K562 (cell line): ENCODE results near the gene CHTF8. TPM values are rescaled to one million over a fixed set of nuclear protein-coding genes. Genes with fewer than 3 reads are reported as not detected.

Experiments
- ATAC-seq: fragments of 200-7000 bp; cut with Tn5 transposase; 3 replicates; pipeline ENCODE4 v1.9.1; 2020; ENCODE audit warnings: moderate library complexity
- BruUV-seq: library from RNA; stranded (reverse); fragments of 400-500 nt; replicated peaks from 2 replicates; lab custom pipeline; 2021; lab: Mats Ljungman, UMichigan
- CTCF ChIA-PET: fragments of 300-600 bp; formaldehyde crosslinking; extraction: SDS; loops from one replicate; lab custom pipeline; 2021; ENCODE audit warnings: low intra/inter-chr PET ratio; lab: Yijun Ruan, JAX
- POLR2A ChIA-PET: fragments of 300-600, 350-650 bp; sonication (Branson Sonifier 250); formaldehyde crosslinking; extraction: SDS; loops from one replicate; lab custom pipeline; 2021; ENCODE audit warnings: antibody characterized with exemption, inconsistent platforms; lab: Yijun Ruan, JAX
- DNase-seq, 4 experiments: peaks; one replicate each; pipeline versions ENCODE4 v3.0.0 to v3.0.0-alpha.2; 2011 to 2018; ENCODE audit warnings: low spot score in 3 of 4, mixed read lengths in 3 of 4; ENCODE audit errors: extremely low read depth in 1 of 4
- FAIRE-seq: peaks from 2 replicates; lab custom pipeline; 2011; peaks lifted over from hg19 to GRCh38; lab: Jason Lieb, UNC
- H2AFZ ChIP-seq: 2 replicates; pipeline ENCODE4 v1.6.0; 2011; ENCODE audit warnings: low read depth, low read length, control low read depth, inconsistent platforms
- H3K27ac ChIP-seq: fragments of 200-600 bp; 3 replicates; pipeline ENCODE4 v1.8.0; 2011; ENCODE audit warnings: low read depth, mild to moderate bottlenecking, control low read depth, inconsistent platforms, low read length, moderate library complexity, mixed read lengths; ENCODE audit errors: extremely low read depth
- H3K27me3 ChIP-seq, 2 experiments: fragments of 300-600 bp in 1 of 2; 2 replicates in 1 of 2; 3 replicates in 1 of 2; pipeline versions ENCODE4 v1.6.0 to v1.8.0; 2011; ENCODE audit warnings: inconsistent platforms in 2 of 2, low read length in 2 of 2, mild to moderate bottlenecking in 1 of 2, mixed read lengths in 1 of 2, moderate library complexity in 1 of 2; ENCODE audit not compliant: control insufficient read depth in 2 of 2, insufficient read depth in 2 of 2
- H3K36me3 ChIP-seq: fragments of 300-600 bp; 3 replicates; pipeline ENCODE4 v1.8.0; 2011; ENCODE audit warnings: mild to moderate bottlenecking, low read length, inconsistent platforms; ENCODE audit not compliant: control insufficient read depth, insufficient read depth
- H3K4me1 ChIP-seq, 2 experiments: fragments of 200-600 bp in 1 of 2; replicated peaks in 1 of 2; 2 replicates in 1 of 2; 3 replicates in 1 of 2; pipeline versions ENCODE4 v1.5.1 to v1.8.0; 2011; ENCODE audit warnings: inconsistent platforms in 2 of 2, low read length in 2 of 2, mild to moderate bottlenecking in 1 of 2, mixed read lengths in 1 of 2, moderate library complexity in 1 of 2; ENCODE audit not compliant: control insufficient read depth in 2 of 2, insufficient read depth in 2 of 2
- H3K4me2 ChIP-seq: 2 replicates; pipeline ENCODE4 v1.6.1; 2011; ENCODE audit warnings: low read length, control low read depth, inconsistent platforms, mixed read lengths; ENCODE audit not compliant: insufficient read depth
- H3K4me3 ChIP-seq: fragments of 200-600 bp; sonication (generic), shearing (Covaris generic); 2 replicates; pipeline ENCODE4 v1.5.1; 2016; ENCODE audit warnings: control low read depth, inconsistent platforms
- H3K79me2 ChIP-seq: fragments of 200-600 bp; 3 replicates; pipeline ENCODE4 v1.8.0; 2011; ENCODE audit warnings: low read length, inconsistent platforms; ENCODE audit not compliant: control insufficient read depth, insufficient read depth
- H3K9ac ChIP-seq, 2 experiments: 2 replicates each; pipeline versions ENCODE4 v1.6.0 to v1.6.1; 2011; ENCODE audit warnings: low read depth in 2 of 2, low read length in 2 of 2, control low read depth in 1 of 2, inconsistent platforms in 1 of 2, mild to moderate bottlenecking in 1 of 2, mixed read lengths in 1 of 2; ENCODE audit not compliant: insufficient read depth in 1 of 2
- H3K9me1 ChIP-seq: one replicate; pipeline ENCODE4 v1.6.0; 2011; ENCODE audit warnings: inconsistent platforms, mild to moderate bottlenecking, low read length, moderate library complexity; ENCODE audit not compliant: control insufficient read depth, insufficient read depth
- H3K9me3 ChIP-seq: replicated peaks from 2 replicates; pipeline ENCODE4 v1.5.1; 2011; ENCODE audit warnings: low read depth, low read length, inconsistent platforms; ENCODE audit not compliant: control insufficient read depth, insufficient read depth
- H4K20me1 ChIP-seq: replicated peaks from 2 replicates; pipeline ENCODE4 v1.6.1; 2011; ENCODE audit warnings: low read length, inconsistent platforms, mixed read lengths; ENCODE audit not compliant: control insufficient read depth, insufficient read depth
- ARHGAP35 ChIP-seq: fragments of 450-650 bp; IDR thresholded peaks from 2 replicates; pipeline ENCODE4 v1.6.1; 2018; ENCODE audit not compliant: partially characterized antibody
- CBX2 ChIP-seq: fragments of 200-600 bp; sonication (generic); IDR thresholded peaks from one replicate; pipeline ENCODE4 v1.6.1; 2012; ENCODE audit warnings: mild to moderate bottlenecking, low read length, inconsistent platforms; ENCODE audit not compliant: insufficient read depth, poor library complexity, severe bottlenecking
- GATAD2B ChIP-seq: fragments of 450-650 bp; IDR thresholded peaks from 2 replicates; pipeline ENCODE4 v1.6.1; 2017; ENCODE audit warnings: mild to moderate bottlenecking, borderline replicate concordance
- KLF13 ChIP-seq: fragments of 450-650 bp; IDR thresholded peaks from 2 replicates; pipeline ENCODE4 v1.6.1; 2016; ENCODE audit warnings: missing genetic modification characterization, low read depth, mild to moderate bottlenecking, missing compliant biosample characterization, moderate library complexity, borderline replicate concordance
- MCM3 ChIP-seq: fragments of 450-650 bp; IDR thresholded peaks from 2 replicates; pipeline ENCODE4 v1.6.1; 2016
- NCOA4 ChIP-seq: fragments of 450-650 bp; IDR thresholded peaks from 2 replicates; pipeline ENCODE4 v1.6.1; 2018; ENCODE audit warnings: mild to moderate bottlenecking; ENCODE audit not compliant: partially characterized antibody
- NFE2 ChIP-seq: IDR thresholded peaks from 2 replicates; pipeline ENCODE4 v1.6.1; 2014; ENCODE audit warnings: antibody characterized with exemption, low read depth
- NKRF ChIP-seq: fragments of 450-650 bp; IDR thresholded peaks from 2 replicates; pipeline ENCODE4 v1.6.1; 2016; ENCODE audit warnings: borderline replicate concordance
- PRMT5 ChIP-seq: sonication (generic); formaldehyde crosslinking; IDR thresholded peaks from 2 replicates; pipeline ENCODE4 v1.5.0; 2020; ENCODE audit warnings: missing genetic modification reagents
- RFX1 ChIP-seq: fragments of 450-650 bp; IDR thresholded peaks from 2 replicates; pipeline ENCODE4 v1.6.1; 2016; ENCODE audit warnings: mild to moderate bottlenecking, moderate library complexity
- TEAD4 ChIP-seq, 2 experiments: sonication (generic) in 1 of 2; formaldehyde crosslinking in 1 of 2; IDR thresholded peaks; 2 replicates each; pipeline versions ENCODE4 v1.6.1 to v1.8.0; 2012 to 2022; ENCODE audit warnings: borderline replicate concordance in 1 of 2, inconsistent platforms in 1 of 2, low read length in 1 of 2, mild to moderate bottlenecking in 1 of 2, missing genetic modification reagents in 1 of 2
- TFAM ChIP-seq: fragments of 250-450 bp; sonication (Bioruptor Pico); conservative IDR thresholded peaks from 2 replicates; pipeline ENCODE4 v1.5.0; 2021; ENCODE audit warnings: mild to moderate bottlenecking, moderate library complexity
- ZBTB2 ChIP-seq: fragments of 450-650 bp; IDR thresholded peaks from 2 replicates; pipeline ENCODE4 v1.6.1; 2016; ENCODE audit warnings: antibody characterized with exemption
- ZEB2 ChIP-seq: fragments of 450-650 bp; IDR thresholded peaks from 2 replicates; pipeline ENCODE4 v1.6.1; 2016
- ZNF263 ChIP-seq: sonication (generic); formaldehyde crosslinking; IDR thresholded peaks from 2 replicates; pipeline ENCODE4 v1.8.0; 2022; ENCODE audit warnings: mild to moderate bottlenecking, missing genetic modification reagents, borderline replicate concordance
- ZNF507 ChIP-seq: conservative IDR thresholded peaks from 2 replicates; pipeline ENCODE4 v1.6.1; 2017; ENCODE audit warnings: missing genetic modification characterization, missing compliant biosample characterization
- ZNF511 ChIP-seq: sonication (generic); formaldehyde crosslinking; IDR thresholded peaks from 2 replicates; pipeline ENCODE4 v1.8.0; 2022; ENCODE audit warnings: mild to moderate bottlenecking, missing genetic modification reagents
- WGBS: fragments of 100-300 bp; shearing (Covaris generic); methylation state at CpG from one replicate; pipeline ENCODE4 v1.1.6; 2016; ENCODE audit warnings: low coverage, mixed read lengths; ENCODE audit not compliant: insufficient coverage; ENCODE audit errors: missing lambda C conversion rate; 5-methylcytosine and 5-hydroxymethylcytosine counted together
- in situ Hi-C: fragments of 300-500 bp; cut with MboI; formaldehyde crosslinking; loops from 4 replicates; pipeline ENCODE4 v1.15.0; 2018; ENCODE audit warnings: inconsistent platforms, mixed read lengths
- intact Hi-C: fragments of 100-400 bp; cut with micrococcal nuclease; formaldehyde crosslinking; loops from 2 replicates; pipeline ENCODE4 v1.14.2; 2022
- polyA plus RNA-seq, 8 experiments: library from polyadenylated mRNA; depleted of rRNA in 4 of 8; stranded (reverse) in 5 of 8; unstranded in 3 of 8; fragments of >200 nt; fragmentation: Nextera tagmentation in 2 of 8; fragmentation: Illumina TruSeq in 1 of 8; extraction: Ambion mirVana in 2 of 8; extraction: Trizol in 1 of 8; gene quantifications; 2 replicates each; pipeline versions ENCODE4 v1.2.1 to v1.2.3, GENCODE V29; 2011 to 2014; ENCODE audit warnings: inconsistent platforms in 1 of 8, missing spikeins in 1 of 8
- total RNA-seq, 7 experiments: library from RNA; depleted of rRNA in 6 of 7; stranded (reverse); fragments of >200 nt in 6 of 7; fragmentation: Illumina TruSeq in 2 of 7; extraction: Trizol in 2 of 7; gene quantifications; 2 replicates each; pipeline versions ENCODE4 v1.2.1 to v1.2.3, GENCODE V29; 2011 to 2021; ENCODE audit warnings: low replicate concordance in 1 of 7

The CHTF8 gene
- total and polyA plus RNA-seq, 9 of the 15 experiments (the other 6 are each of a cell fraction or from before 2014, with no cell fraction given): 20.2 to 199 (median 108) TPM

GRCh38 chr16:69071036-69071435, 61.4 kb downstream of the CHTF8 start:
- POLR2A ChIA-PET: interaction anchor here (0.8 kb wide), 1 partner anchor 18 kb away, joined by 3 read pairs; no protein-coding TSS in a partner anchor
- WGBS: 52% methylated on average over 3 of the region's 3 CpGs

More at GRCh38 chr16:69071036-69071435, 61.4 kb downstream of the CHTF8 start:
- H3K4me2 ChIP-seq: no peak overlapping the region
- no TSS peak for BruUV-seq
- no peaks in the 10 kb centered on the region for H3K9me3 ChIP-seq
- no peak for FAIRE-seq
- H3K36me3 ChIP-seq: no peaks in the 10 kb centered on the region
- H3K9me1 ChIP-seq: no peaks in the 10 kb centered on the region
- H3K27me3 ChIP-seq: no peaks in the 10 kb centered on the region
- no peak overlapping the region for H3K27ac ChIP-seq
- H3K4me3 ChIP-seq: no peak overlapping the region
- H4K20me1 ChIP-seq: no peaks in the 10 kb centered on the region
- H3K4me1 ChIP-seq: no peaks in the 10 kb centered on the region
- TF ChIP-seq CBX2 (no peak), MCM3 (no peak), GATAD2B (no peak), ZNF511 (CRISPR knock-in tag) (no peak), NKRF (no peak), NFE2 (no peak), ZEB2 (no peak), KLF13 (no peak), ZBTB2 (no peak), TFAM (CRISPR knock-in tag) (no peak), RFX1 (no peak), ZNF507 (no peak), NCOA4 (no peak), ARHGAP35 (no peak), PRMT5 (CRISPR knock-in tag) (no peak), TEAD4 (IDR thresholded peaks at IDR 0.05; ENCODE audit: low read length) (no peak), TEAD4 (CRISPR knock-in tag; IDR thresholded peaks at IDR 0.05; ENCODE audit: borderline replicate concordance) (no peak), ZNF263 (no peak)
- no peak for DNase-seq
- CTCF ChIA-PET: interaction anchor here (0.6 kb wide), 1 partner anchor 25 kb away, joined by 3 read pairs; no protein-coding TSS in a partner anchor
- no peaks in the 10 kb centered on the region for H3K79me2 ChIP-seq
- no peak for ATAC-seq
- in situ Hi-C loops: no loop called here
- H3K9ac ChIP-seq: no peak overlapping the region
- no peak overlapping the region for H2AFZ ChIP-seq
- intact Hi-C loops: no loop called here
